Measurements from ENCODE around the gene RPTOR.

Gene RPTOR

DNA sequence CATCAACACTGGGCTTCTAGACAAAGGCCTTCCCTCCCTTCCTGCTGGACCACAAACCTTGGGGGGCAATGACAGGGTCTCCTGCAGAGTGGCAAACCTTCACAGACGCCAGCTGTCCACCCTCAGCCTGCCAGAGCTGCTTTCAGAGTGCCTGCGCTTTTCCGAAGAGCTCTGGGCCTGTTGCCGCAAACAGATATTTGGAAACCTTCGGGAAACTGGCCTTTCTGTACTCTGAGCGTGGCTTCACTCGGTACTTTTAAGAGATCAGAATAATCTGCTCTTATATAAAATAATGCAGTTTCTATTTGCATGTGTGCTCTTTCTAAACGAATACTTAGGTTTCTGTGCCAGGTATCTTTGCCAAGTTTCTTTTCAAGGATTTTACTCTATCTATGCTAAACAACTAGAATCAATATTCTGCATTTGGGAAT is 294.9 kb downstream of the RPTOR start:
- TF ChIP-seq, protein P1, sequence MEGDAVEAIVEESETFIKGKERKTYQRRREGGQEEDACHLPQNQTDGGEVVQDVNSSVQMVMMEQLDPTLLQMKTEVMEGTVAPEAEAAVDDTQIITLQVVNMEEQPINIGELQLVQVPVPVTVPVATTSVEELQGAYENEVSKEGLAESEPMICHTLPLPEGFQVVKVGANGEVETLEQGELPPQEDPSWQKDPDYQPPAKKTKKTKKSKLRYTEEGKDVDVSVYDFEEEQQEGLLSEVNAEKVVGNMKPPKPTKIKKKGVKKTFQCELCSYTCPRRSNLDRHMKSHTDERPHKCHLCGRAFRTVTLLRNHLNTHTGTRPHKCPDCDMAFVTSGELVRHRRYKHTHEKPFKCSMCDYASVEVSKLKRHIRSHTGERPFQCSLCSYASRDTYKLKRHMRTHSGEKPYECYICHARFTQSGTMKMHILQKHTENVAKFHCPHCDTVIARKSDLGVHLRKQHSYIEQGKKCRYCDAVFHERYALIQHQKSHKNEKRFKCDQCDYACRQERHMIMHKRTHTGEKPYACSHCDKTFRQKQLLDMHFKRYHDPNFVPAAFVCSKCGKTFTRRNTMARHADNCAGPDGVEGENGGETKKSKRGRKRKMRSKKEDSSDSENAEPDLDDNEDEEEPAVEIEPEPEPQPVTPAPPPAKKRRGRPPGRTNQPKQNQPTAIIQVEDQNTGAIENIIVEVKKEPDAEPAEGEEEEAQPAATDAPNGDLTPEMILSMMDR (IDR thresholded peaks at IDR 0.05), result no peak
- no peak overlapping the region for H3K27ac ChIP-seq
- H3K4me3 ChIP-seq, result no peak overlapping the region
- no peak for DNase-seq (ENCODE audit: low spot score)

DNA sequence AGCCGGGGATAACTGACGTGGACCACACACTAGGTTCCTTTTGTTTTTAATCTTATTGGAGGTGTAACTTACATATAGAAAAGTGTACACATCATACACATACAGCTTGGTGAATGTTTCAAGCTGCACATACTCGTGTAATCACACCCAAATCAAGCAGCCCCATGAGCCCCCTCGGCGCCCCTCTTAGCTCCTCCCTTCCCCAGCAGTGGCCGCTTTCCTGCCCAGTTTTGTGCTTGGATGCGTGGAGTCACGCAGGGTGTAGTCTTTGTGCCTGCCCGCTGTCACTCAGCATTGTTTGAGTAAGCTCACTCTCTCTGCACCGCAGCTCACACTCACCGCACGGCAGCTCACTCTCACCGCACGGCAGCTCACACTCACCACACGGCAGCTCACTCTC is 295.3 kb downstream of the RPTOR start:
- no peak overlapping the region for H3K27ac ChIP-seq
- TF ChIP-seq, protein P1 (IDR thresholded peaks at IDR 0.05), result no peak
- H3K4me3 ChIP-seq, result no peak overlapping the region
- DNase-seq (ENCODE audit: low spot score), result no peak

DNA sequence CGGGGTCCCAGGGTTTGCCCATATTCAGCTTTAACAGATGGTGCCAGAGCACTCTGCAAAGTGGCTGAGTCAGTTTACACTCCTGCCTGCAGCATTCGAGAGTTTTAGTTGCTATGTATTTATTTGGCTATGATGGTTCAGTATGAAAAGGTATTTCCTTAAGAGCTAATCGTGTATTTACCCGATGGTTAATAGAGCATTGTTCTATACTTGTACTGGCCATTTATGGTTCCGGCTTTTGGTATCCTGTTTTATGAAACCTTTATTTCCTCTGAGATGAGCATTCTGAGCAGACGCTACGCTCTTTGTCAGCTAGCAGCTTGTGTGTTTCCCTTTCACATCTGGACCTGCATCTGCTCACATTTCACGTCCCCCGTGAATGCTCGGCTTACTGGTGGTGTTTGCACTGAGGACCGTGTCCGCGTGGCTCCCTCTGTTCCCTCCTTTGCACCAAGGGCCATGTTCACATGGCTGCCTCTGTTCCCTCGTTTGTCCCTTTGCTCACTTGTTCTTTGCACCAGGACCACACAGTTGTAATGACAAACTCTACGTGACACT is 297.9 kb downstream of the RPTOR start:
- Histone ChIP-seq H3K27ac (no peak overlapping the region), H3K4me3 (no peak overlapping the region)
- DNase-seq (ENCODE audit: low spot score), result no peak
- TF ChIP-seq, protein P1 (IDR thresholded peaks at IDR 0.05), result no peak

DNA sequence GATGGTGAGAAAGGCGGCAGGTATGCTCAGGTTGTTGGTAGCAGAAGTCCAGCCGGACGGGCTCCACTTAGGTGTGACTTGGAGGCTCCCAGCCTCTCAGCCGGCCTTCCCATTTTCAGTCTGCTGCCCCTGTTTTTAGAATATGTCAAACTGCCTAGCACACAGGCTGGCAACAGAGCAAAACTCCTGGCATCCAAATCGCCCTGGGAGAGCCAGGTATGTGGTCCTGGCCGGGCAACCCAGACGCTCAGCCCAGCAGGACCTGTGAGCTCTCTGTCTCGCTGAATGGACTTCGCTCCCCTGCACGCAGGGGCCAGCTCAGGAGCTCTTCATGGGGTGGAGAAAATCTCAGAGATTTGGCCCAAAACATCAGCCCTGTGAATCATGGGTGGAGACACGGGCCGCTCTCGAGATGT is 299.1 kb downstream of the RPTOR start:
- TF ChIP-seq, protein P1 (IDR thresholded peaks at IDR 0.05), result no peak

DNA sequence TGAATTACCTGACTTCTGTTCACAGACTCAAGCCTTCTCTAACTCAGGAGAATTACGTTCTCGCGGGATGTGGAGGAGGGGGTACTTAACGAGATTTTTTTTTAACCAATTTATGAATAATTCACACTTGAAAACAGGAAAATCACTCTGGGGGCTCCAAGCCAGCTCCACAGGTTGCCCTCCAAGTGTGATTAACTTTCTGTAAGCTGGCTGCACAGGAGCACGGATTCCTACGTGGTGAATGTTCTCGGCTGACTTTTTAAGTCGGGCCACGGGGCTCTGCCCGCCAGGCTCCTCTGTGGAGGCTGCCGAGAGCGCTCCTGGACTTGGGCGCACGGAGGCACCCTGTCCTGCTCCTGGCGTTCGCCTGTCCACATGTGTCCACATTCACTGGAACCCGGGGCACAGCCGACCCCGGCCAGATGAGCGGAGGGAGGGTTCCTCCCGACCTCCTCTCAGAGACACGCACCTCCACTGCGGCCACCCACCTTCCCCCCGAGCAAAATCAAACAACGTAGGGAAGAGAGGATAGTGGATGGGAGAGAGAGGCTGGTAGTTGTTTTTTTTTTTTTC is 299.9 kb downstream of the RPTOR start:
- no peak for DNase-seq (ENCODE audit: low spot score)
- H3K4me3 ChIP-seq, result no peak overlapping the region
- no peak overlapping the region for H3K27ac ChIP-seq
- TF ChIP-seq, protein P1 (IDR thresholded peaks at IDR 0.05), result no peak

More for the DNA sequence above, 299.1 kb downstream of the RPTOR start:
- no peak for DNase-seq (ENCODE audit: low spot score)
- Histone ChIP-seq H3K4me3 (no peak overlapping the region), H3K27ac (no peak overlapping the region)

DNA sequence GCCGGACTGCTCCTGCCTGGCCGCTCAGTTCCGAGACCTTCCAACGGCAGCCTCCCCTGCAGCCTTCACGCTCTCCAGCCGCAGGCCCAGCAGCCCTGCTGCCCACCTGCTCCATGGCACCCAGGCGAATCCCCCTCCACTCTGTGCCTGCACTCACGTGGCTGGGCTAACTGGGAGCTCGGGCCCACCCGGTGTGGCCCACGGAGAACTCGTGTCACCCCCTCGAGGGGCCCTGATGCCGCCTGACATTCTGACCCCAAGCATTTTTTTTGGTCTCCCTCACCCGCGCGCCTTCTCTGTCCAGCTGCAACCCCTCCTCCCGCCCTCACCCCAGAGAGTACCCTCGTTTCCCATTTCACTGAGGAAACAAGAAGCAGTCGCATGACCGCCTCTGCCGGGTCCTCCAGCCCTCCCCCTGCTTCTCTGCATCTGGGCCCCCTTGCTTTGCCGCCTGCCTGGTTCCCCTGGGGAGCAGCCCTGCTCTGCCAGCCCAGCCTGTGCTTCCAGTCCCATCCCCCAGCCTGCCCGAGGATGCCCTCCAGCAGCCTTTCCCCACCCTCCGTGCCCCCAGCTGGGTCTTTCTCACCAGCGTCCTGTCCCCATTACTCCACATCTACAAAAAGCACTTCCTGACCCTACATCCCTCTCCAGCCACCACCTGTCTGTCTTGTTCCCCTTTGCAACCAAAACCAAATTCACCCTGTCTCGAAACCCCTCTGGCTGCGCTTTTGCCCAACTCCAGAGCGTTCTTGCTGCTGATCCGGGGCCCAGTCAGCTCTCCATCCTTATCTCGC is 300.6 kb downstream of the RPTOR start:
- DNase-seq (ENCODE audit: low spot score), result no peak
- TF ChIP-seq, protein P1 (IDR thresholded peaks at IDR 0.05), result no peak
- Histone ChIP-seq H3K4me3 (no peak overlapping the region), H3K27ac (no peak overlapping the region)

Measured in coronary artery (tissue), 2 donors.